ENCODE measurements around the gene FLT3.

The FLT3 gene

DNA sequence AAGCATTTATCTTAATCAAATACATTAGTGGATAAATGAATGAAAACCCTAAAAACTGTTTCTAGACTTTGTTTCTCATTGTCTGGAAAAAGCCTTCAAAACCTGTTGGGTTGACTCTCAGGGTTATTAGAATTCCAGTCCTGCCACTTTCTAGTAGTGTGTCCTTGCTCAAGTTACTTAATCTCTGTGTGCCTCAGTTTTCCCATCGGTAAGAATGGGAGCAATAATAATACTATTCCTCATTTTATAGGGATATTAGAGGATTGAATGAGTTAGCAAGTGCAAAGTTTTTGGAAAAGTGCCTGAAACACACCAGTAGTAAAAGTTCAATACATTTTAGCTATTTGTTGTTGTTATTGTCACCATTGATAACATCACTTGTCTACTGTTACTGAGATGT lies 114.8 kb downstream of the FLT3 start:
- Histone ChIP-seq H3K27me3 (peaks cover 65% of the 10 kb centered on the region), H3K4me3 (ENCODE audit: low read depth in 1 of 2, low read length in 1 of 2) (no peak overlapping the region), H3K4me1 (ENCODE audit: control insufficient read depth in 1 of 2, insufficient read depth in 1 of 2, low read depth in 1 of 2, low read length in 1 of 2) (no peaks in the 10 kb centered on the region), H3K27ac (no peak overlapping the region), H3K36me3 (no peaks in the 10 kb centered on the region), H3K9me3 (no peaks in the 10 kb centered on the region)
- TF ChIP-seq, protein P1, sequence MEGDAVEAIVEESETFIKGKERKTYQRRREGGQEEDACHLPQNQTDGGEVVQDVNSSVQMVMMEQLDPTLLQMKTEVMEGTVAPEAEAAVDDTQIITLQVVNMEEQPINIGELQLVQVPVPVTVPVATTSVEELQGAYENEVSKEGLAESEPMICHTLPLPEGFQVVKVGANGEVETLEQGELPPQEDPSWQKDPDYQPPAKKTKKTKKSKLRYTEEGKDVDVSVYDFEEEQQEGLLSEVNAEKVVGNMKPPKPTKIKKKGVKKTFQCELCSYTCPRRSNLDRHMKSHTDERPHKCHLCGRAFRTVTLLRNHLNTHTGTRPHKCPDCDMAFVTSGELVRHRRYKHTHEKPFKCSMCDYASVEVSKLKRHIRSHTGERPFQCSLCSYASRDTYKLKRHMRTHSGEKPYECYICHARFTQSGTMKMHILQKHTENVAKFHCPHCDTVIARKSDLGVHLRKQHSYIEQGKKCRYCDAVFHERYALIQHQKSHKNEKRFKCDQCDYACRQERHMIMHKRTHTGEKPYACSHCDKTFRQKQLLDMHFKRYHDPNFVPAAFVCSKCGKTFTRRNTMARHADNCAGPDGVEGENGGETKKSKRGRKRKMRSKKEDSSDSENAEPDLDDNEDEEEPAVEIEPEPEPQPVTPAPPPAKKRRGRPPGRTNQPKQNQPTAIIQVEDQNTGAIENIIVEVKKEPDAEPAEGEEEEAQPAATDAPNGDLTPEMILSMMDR (IDR thresholded peaks at IDR 0.05) = no peak

DNA sequence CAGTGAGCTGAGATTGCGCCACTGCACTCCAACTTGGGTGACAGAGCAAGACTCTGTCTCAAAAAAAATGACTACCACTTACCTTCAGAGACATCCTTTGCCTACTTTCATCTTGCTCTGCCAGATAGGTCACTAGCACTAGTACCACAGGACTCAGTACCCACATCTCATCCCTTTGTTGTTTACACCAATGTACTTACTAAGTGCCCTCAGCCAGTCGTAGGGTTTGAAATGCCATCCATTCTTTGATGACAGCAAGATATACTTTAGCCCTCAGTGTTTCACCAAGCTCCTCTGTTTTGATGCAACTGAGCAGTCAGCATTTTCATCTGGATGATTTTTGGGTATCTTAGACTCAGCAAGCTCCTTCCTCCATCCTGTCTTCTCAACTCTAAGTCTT lies 118.0 kb downstream of the FLT3 start:
- peaks cover 86% of the 10 kb centered on the region for H3K27me3 ChIP-seq

GRCh38 chr13:27981006-27981708 lies 119.2 kb downstream of the FLT3 start:
- Histone ChIP-seq H3K27ac (no peak overlapping the region), H3K9me3 (no peaks in the 10 kb centered on the region), H3K27me3 (peaks cover 86% of the 10 kb centered on the region), H3K4me1 (ENCODE audit: control insufficient read depth in 1 of 2, insufficient read depth in 1 of 2, low read depth in 1 of 2, low read length in 1 of 2) (peaks cover 6 to 13% of the 10 kb centered on the region in 2 experiments), H3K4me3 (ENCODE audit: low read depth in 1 of 2, low read length in 1 of 2) (no peak overlapping the region), H3K36me3 (no peaks in the 10 kb centered on the region)
- TF ChIP-seq, protein P1 (IDR thresholded peaks at IDR 0.05) = no peak

More for the DNA sequence above, 118.0 kb downstream of the FLT3 start:
- peaks cover 6 to 13% of the 10 kb centered on the region in 2 experiments for H3K4me1 ChIP-seq (ENCODE audit: control insufficient read depth in 1 of 2, insufficient read depth in 1 of 2, low read depth in 1 of 2, low read length in 1 of 2)
- TF ChIP-seq, protein P1 (IDR thresholded peaks at IDR 0.05) = no peak
- H3K4me3 ChIP-seq (ENCODE audit: low read depth in 1 of 2, low read length in 1 of 2) = no peak overlapping the region
- no peaks in the 10 kb centered on the region for H3K9me3 ChIP-seq
- H3K27ac ChIP-seq = no peak overlapping the region
- H3K36me3 ChIP-seq = no peaks in the 10 kb centered on the region

GRCh38 chr13:27980280-27980998 lies 119.9 kb downstream of the FLT3 start:
- Histone ChIP-seq H3K27ac (no peak overlapping the region), H3K36me3 (no peaks in the 10 kb centered on the region), H3K9me3 (no peaks in the 10 kb centered on the region), H3K27me3 (peaks cover 89% of the 10 kb centered on the region), H3K4me3 (ENCODE audit: low read depth in 1 of 2, low read length in 1 of 2) (no peak overlapping the region), H3K4me1 (ENCODE audit: control insufficient read depth in 1 of 2, insufficient read depth in 1 of 2, low read depth in 1 of 2, low read length in 1 of 2) (peaks cover 6 to 13% of the 10 kb centered on the region in 2 experiments)
- TF ChIP-seq, protein P1 (IDR thresholded peaks at IDR 0.05) = no peak

GRCh38 chr13:27979765-27980279 lies 120.6 kb downstream of the FLT3 start:
- H3K4me1 ChIP-seq (ENCODE audit: control insufficient read depth in 1 of 2, insufficient read depth in 1 of 2, low read depth in 1 of 2, low read length in 1 of 2) = peaks cover 6 to 13% of the 10 kb centered on the region in 2 experiments
- peaks cover 95% of the 10 kb centered on the region for H3K27me3 ChIP-seq
- H3K36me3 ChIP-seq = no peaks in the 10 kb centered on the region
- no peaks in the 10 kb centered on the region for H3K9me3 ChIP-seq
- TF ChIP-seq, protein P1 (IDR thresholded peaks at IDR 0.05) = no peak
- H3K27ac ChIP-seq = no peak overlapping the region
- H3K4me3 ChIP-seq (ENCODE audit: low read depth in 1 of 2, low read length in 1 of 2) = no peak overlapping the region

Measured in neutrophil (primary cell).